ENCODE results near the gene FLNB.

Gene FLNB

DNA sequence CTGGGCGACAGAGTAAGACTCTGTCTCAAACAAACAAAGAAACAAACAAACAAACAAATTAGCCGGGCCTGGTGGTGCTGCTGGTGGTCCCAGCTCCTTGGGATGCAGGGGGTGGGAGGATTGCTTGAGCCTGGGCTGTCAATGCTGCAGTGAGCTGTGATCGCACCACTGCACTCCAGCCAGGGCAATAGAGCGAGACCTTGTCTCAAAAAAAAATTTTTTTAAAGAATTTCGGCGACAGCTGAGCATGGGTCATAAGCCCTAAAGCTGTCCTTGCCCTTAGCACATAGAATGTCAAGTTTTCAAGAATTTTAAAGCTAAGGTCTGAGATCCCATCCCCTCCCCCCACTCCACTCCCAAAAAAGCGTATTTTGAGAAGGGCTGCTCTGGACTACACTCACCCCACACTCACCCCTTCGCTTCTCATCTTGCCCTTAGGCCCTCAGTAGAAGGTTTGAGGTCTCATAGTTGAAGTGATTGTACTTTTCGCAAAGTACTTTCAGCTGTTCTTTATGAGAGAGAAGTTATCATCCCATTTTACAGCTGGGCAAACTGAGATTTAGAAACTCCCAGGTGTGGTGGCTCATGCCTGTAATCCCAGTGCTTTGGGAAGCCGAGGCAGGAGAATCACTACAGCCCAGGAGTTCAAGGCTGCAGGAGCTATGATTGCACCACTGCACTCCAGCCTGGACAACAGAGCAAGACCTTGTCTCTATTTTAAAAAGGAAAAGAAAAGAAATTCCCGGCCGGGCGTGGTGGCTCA, 34.3 kb upstream of the FLNB start:
- TF ChIP-seq, protein P1, sequence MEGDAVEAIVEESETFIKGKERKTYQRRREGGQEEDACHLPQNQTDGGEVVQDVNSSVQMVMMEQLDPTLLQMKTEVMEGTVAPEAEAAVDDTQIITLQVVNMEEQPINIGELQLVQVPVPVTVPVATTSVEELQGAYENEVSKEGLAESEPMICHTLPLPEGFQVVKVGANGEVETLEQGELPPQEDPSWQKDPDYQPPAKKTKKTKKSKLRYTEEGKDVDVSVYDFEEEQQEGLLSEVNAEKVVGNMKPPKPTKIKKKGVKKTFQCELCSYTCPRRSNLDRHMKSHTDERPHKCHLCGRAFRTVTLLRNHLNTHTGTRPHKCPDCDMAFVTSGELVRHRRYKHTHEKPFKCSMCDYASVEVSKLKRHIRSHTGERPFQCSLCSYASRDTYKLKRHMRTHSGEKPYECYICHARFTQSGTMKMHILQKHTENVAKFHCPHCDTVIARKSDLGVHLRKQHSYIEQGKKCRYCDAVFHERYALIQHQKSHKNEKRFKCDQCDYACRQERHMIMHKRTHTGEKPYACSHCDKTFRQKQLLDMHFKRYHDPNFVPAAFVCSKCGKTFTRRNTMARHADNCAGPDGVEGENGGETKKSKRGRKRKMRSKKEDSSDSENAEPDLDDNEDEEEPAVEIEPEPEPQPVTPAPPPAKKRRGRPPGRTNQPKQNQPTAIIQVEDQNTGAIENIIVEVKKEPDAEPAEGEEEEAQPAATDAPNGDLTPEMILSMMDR (conservative IDR thresholded peaks at IDR 0.05) = no peak
- H3K27ac ChIP-seq = peak overlapping the region; percentile 100

DNA sequence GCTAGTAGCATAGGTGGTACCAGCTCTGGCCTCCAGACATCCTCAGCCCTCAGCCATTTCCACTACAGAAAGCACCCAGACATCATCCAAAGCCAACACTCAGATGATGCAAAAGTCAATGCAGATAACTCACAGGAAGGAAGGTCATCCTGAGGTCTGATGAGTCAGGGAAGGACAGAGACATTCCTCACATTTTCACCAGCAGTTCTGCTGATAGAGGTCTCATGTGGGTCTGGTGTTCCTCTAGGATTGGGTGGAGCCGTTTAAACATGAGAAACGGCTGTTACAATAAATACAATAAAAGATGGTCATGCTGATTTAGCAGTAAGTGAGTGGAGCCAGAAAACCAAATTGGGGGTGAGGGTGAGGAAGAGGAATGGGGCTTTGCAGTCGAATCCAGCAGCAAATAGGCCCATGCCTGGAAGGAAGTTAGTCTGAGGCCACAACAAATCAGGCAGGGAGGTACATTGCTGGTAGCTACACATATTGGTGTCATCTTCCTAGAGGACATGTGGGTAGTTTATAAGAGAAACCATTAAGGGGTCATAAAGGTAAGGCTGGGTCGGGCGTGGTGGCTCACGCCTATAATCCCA, 33.3 kb upstream of the FLNB start:
- TF ChIP-seq, protein P1 (conservative IDR thresholded peaks at IDR 0.05) = no peak
- H3K27ac ChIP-seq = peak overlapping the region; percentile 100

DNA sequence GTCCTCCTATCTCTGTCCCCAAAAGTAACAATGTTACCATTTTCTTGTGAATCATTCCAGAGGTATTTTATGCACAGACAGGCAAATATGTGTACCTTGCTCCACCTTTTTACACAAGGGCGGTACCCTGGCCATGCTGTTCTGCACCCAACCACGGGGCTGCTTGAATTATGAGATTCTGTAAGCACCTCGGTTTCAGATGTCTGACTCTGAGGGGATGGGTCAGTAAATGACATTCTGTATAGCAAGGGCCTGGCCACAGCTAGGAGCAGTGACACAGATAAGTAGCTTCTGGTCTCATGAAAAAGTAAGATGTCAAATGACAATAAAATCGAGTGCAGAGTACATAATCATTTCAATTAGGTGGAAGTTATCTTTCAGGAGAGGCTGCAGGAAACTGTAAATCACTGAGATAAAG, 30.4 kb upstream of the FLNB start:
- TF ChIP-seq, protein P1 (conservative IDR thresholded peaks at IDR 0.05) = no peak; the same call in 1 of the 2 replicates
- H3K27ac ChIP-seq = peak overlapping the region; percentile 100

DNA sequence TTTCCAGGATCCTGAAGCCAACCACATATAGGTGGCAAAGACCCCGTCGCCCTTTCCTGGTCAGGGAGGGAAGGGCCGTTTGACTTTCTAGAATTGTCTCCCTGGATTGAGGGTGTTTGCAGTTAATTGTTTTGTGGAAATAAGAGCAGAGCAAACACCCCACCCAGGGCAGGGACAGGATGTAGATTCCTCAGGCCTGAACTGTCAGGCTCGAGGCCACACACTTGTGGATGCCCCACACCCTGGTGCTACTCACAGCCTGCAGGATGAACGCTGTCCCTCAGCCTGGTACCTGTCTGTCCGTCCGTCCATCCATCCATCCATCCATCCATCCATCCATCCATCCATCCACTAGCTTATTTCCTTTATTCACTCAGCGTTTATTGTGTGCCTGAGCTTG, 29.9 kb upstream of the FLNB start:
- TF ChIP-seq, protein P1 (conservative IDR thresholded peaks at IDR 0.05) = no peak
- peak overlapping the region; percentile 100 for H3K27ac ChIP-seq

DNA sequence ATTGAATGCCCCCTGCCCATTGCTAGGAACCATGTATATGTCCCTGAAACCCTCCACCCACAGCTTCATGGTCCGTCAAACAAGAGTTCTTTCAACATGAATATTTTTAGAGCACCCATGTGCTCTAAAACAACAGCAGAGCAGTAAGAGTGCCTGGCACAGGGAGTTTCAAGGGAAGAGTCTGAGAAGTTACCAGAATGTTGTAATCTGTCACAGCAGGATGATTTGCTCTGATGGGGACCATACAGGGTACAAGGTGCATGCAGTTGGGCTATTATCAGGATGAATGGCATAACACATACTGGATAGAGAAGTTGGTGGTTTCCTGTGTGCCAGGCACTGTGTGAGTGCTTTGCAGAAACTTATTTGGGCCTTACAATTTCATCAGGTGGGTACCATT, 27.8 kb upstream of the FLNB start:
- TF ChIP-seq, protein P1 (conservative IDR thresholded peaks at IDR 0.05) = no peak
- H3K27ac ChIP-seq = peak overlapping the region; percentile 100

DNA sequence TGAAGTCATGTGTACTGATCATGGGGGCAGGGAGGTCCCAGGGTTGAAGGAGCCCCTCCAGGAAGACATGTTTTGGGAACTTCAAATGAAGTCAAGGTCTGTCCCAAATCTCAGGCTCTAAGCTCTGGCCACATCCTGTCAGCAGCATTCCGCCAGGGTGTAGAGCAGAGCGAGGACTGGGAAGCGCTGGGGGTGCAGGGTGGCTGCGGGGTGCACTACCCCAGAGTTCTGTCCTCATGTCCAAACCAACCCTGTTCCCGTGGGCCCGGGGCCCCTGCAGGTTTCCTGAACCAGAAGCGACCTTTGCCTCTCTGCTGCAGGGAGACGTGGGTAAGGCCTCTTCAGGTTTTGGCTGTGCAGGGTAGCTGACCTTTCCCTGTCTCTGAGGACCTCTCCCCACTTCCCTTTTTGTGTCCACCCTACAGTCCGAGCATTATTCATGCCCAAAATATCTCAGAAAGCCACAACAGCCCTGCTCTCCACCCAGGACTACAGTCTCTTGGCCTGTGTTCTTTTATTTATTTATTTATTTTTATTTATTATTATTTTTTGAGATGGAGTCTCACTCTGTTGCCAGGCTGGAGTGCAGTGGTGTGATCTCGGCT, 26.6 kb upstream of the FLNB start:
- TF ChIP-seq, protein P1 (conservative IDR thresholded peaks at IDR 0.05) = no peak
- no peak overlapping the region; the same call in 1 of the 2 replicates for H3K27ac ChIP-seq

DNA sequence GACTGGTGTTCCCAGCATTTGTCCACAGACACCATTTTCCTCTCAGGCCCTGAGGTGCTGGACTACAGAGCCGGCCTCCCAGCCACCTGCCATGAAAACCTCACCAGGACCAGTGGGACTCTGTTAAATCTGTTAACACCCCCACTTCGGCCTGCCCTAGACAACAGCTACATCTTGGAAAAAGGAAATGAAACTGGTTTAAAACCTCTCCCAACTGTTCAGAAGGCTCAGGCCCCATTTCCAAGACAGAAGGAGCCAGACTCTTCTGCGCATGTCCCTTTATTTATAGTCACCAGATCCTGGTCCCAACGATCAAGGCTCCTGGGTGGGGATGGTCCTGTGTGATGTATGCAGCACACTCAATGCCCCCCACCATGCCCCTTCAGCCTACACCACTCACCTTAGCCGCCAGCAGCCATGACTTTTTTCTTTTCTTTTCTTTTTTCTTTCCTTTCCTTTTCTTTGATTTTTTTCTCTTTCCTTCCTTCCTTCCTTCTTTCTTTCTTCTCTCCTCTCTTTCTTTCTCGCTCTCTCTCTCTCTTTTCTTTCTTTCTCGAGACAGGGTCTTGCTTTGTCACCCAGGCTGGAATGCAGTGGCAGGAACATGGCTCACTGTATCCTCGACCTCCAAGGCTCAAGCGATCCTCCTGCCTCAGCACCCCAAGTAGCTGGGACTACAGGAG, 25.5 kb upstream of the FLNB start:
- H3K27ac ChIP-seq = no peak overlapping the region
- TF ChIP-seq, protein P1 (conservative IDR thresholded peaks at IDR 0.05) = no peak

Data from VCaP (cell line).